Measurements from ENCODE around the gene HNRNPD.
"Not testable (repeated sequence)": the region's sequence is repeated elsewhere in the genome, so short reads cannot be mapped to it uniquely, and the experiment has no call there.

Gene HNRNPD, protein sequence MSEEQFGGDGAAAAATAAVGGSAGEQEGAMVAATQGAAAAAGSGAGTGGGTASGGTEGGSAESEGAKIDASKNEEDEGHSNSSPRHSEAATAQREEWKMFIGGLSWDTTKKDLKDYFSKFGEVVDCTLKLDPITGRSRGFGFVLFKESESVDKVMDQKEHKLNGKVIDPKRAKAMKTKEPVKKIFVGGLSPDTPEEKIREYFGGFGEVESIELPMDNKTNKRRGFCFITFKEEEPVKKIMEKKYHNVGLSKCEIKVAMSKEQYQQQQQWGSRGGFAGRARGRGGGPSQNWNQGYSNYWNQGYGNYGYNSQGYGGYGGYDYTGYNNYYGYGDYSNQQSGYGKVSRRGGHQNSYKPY

DNA sequence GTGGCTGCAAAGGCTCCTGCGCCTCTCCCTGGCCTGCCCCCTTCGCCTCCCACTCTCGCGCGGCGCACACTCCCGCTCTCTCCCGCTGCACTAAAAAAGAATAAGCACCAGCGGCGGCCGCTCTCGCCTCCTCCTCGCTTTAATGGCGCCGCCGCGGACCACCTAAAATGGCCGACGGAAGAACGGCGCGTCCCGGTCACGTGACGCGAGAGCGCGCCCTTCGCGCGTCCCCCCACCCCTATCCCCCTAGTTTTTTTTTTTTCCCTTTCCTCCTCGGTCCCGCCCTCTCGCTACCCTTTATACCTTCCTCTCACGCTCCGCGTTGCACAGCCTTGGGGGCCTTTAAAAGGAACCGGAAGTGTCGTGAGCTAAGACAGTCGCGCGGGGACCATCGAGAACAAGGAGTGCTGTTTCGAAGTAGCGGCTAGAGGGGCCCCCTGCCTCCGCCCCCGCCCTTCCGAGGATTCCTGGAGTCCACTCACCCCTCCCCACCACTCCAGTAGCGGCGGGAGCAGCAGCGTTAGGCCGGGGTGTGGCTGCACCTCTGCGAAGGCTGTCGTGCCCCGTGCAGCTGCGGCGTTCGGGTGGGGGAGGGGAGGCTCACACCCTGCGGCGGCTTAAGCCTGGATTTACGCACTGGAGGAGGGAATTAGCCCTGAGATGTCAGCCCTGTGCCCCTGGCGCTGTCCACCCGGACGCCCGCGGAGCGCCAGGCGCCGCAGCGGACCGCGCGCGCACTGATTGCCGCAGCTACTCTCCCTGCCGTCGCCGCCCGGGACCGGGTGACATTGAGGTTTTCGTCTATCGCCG, at the start of gene HNRNPD:
HNRNPD (minus strand) TSS at position 176 of the 810 bp plus-strand sequence. CDS start 313 bp downstream, outside the sequence.
- peak; percentile 80 to 99 (median 96) for DNase-seq

DNA sequence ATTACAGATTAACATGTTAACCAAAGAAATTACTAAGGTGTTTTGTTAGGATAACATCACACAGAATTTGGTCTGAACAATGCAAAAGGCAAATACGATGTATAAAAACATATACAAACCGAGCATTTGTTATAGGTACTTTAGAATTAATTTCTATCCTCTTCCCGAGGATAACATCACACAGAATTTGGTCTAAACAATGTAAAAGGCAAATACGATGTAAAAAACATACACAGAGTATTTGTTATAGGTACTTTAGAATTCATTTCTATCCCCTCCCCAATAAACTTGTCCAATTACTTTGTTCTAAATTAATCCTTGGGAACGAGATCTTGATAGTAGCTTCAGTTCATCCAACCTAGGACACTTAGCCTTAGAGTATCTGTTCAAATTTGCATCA, 48.8 kb upstream of the HNRNPD start:
- DNase-seq, result no peak

DNA sequence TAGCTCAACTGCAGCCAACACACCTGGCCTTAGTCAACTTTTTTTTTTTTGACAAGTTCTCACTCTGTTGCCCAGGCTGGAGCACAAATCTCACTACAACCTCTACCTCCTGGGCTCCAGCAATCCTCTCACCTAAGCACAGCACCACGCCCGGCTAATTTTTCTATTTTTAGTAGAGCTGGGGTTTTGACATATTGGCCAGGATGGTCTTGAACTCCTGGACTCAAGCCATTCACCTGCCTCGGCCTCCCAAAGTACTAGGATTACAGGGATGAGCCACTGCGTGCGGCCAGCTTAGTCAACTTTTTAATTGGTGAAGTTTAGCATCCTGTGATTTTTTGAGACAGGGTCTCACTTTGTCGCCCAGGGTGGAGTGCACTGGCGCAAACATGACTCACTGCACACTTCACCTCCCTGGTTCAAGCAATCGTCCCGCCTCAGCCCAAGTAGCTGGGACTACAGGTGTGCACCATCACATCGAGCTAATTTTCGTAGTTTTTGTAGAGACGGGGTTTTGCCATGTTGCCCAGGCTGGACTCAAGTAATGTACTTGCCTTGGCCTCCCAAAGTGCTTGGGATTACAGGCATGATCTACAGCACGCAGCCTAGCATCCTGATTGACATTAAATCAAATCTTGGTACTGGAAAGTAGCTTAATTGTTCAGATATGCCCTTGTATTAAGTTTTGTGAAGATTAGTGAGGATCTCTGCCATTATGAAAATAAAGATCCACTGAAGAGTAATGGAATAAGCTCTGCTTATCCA, 48.2 kb upstream of the HNRNPD start:
- no peak for DNase-seq

DNA sequence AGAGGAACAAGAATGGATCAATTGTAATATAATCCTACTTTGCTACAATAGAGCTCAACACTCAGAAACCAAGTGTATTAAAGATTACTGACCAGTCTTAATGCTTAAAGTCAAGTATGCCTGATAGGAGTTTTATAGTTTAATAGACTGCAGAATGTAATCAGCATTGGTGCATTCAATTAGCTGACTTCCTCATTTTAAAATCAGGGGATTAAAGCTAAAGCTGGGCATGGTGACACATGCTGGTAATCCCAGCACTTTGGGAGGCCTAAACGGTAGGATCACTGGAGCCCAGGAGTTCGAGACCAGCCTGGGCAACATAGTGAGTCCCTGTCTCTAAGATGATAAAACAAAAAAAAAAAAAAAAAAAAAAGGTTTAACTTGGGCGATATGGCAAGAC, 45.7 kb upstream of the HNRNPD start:
- no peak for DNase-seq

DNA sequence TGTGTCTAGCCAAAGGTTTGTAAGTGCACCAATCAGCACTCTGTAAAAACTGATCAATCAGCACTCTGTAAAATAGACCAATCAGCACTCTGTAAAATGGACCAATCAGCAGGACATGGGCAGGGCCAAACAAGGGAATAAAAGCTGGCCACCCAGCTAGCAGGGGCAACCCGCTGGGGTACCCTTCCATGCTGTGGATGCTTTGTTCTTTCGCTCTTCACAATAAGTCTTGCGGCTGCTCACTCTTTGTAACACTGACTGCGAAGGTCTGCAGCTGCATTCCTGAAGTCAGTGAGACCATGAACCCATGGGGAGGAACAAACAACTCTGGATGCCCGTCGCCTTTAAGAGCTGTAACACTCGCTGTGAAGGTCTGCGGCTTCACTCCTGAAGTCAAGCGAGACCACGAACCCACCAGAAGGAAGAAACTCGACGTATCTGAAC, 42.2 kb upstream of the HNRNPD start:
- no peak for DNase-seq

DNA sequence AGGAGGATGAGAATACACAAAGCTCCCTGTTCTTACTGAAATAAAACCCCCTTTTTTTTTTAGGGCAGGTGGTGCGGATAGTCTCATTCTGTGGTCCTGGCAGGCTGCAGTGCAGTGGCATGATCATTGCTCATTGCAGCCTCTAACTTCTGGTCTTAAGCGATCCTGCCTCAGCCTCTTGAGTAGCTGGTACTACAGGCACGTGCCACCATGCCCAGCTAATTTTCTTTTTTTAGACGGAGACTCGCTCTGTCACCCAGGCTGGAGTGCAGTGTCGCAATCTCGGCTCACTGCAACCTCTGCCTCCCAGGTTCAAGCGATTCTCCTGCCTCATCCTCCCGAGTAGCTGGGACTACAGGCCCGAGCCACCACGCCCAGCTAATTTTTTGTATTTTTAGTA, 41.3 kb upstream of the HNRNPD start:
- DNase-seq, result not testable (repeated sequence)

DNA sequence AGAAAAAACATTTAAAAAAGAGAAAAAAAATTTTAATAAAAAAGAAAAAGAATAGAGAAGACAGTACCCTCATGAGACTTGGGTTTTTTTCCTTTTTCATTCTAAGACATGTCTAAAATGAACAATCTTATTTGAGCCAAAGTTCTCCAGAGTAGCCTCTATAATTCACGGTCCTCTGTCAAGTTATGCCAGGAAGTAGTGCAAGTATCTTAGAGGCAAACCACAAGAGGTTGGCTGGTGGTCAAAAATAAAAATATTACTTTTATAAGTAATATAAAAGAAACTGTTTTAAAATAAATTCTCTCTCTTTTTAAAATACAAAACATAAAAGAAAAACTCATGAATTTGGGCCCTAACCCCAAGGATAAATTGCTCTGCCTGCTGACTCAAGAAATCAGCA, 29.9 kb upstream of the HNRNPD start:
- no peak for DNase-seq

DNA sequence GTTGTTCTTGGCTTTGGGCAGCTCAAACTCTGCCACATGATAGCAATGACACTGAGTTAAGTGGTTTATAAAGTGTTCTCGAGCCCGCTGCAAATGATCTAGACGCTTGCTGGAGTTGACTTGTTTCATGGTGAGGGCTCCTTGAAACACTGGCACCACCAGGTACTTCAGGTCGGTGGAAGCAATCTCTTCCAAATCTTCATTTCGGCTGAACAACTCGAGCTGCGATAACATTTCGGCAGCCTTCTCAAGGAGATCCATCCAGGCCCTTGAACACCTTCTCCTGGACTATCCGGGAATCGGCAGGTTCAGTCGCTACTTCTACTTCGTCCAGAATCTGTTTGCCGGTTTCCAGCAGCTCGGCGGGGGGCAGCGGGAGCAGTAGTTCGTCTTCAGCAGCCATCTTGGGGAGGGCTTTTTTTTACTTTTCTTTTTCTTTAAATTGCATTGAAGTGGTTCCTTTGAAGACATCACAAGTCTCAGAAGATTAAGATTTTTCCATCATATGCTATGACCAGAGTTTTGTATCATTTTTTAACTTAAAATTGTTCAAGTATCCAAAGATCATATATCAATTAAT, 28.5 kb upstream of the HNRNPD start:
- DNase-seq, result no peak

DNA sequence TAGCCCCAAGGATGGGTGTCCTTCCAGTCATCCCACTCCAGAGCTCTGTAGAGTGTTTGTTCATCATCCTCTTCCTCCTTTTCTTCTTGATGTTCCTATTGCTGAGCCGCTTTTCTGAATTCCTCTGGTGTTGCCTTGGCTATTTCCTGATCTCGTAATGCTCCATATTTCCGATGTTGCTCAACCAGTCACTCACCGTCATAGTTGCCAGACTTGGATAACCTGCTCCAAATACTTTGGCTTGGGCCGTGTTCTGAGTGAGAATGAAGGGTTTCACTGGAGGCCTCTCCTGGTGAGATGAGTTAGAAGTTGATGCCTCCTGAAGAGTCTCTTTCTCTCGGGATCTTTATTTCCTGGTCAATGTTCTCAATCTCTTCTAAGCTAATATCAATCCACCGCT, 27.8 kb upstream of the HNRNPD start:
- no peak for DNase-seq

DNA sequence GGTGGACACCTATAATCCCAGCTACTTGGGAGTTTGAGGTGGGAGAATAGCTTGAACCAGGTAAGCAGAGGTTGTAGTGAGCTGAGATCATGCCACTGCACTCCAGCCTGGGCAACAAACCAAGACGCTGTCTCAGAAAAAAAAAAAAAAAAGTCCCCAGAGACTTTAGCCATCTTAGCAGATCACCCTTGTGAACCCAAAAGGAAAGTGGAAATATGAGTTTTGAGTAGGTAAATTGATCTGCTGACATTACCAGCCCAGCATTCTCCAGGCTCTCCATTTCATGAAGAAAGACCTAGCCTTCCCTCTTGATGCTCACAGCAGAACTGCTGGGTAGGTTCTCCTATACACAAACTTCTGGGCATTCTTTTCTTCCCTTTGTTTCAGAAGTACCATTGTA, 24.5 kb upstream of the HNRNPD start:
- no peak for DNase-seq

DNA sequence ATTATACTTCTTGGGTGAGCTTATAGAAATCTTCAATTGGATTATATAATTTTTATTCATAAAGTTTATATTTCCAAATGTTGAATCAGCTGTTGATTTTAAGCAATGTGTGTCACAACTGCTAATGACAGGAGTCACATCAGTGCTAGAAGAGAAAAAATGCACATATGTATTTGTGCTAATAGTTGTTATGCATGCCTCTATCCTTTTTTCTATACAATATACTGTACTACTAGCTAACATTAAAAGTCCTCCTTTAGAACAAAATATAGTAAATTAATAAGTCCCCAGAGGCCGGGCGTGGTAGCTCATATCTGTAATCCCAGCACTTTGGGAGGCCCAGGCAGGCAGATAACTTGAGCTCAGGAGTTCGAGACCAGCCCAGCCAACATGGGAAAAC, 23.7 kb upstream of the HNRNPD start:
- DNase-seq, result no peak

DNA sequence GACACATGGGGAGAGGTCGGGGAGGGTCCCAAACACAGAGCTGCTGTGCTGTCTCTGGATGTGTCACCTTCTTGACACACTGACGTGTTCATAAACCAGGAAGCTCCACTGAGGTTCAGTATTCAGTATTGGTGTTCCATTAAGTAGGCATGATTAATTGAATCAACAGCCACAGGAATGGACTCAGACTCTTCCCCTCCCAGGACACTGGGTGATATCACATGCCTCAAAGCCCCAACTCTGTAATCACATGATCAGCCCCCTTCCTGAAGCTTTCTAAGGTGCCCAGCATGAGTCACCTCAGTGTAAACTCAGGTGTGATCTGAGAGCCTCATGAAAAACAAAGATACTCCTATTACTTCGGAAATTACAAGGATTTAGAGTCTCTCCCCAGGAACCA, 21.1 kb upstream of the HNRNPD start:
- no peak for DNase-seq

DNA sequence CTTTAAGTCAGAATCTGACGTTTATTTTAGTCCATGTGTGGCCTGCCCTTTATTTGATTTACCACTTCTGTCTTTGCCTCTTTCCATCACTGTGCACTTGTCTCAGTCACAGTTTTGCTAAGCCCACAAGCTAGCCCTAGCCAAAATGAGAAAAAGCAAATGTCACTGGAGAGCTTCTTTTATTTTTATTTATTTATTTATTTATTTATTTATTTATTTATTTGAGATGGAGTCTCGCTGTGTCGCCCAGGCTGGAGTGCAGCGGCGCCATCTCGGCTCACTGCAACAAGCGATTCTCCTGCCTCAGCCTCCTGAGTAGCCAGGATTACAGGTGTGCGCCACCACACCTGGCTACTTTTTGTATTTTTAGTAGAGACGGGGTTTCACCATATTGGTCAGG, 16.3 kb upstream of the HNRNPD start:
- DNase-seq, result not testable (repeated sequence)

DNA sequence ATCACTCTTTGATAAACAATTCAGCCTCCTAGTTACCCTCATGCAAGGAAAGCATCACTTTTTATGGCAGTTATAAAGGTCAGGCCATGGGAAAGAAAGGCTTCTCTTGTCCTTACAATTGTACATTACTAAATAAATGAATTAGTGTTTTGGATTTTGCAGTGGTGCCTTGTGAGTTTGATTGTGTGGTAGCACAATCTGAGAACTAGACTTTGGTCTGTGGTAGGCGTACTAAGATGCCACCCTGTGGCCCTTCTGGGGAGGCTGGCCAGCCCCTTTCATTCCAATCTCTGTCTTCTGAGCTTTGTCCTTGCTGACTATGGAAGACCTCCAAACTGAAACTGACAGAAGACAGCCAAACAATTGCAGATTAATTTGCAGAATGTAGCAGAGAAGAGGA, 14.6 kb upstream of the HNRNPD start:
- DNase-seq, result peak in 1 of 58 donors; percentile 4

DNA sequence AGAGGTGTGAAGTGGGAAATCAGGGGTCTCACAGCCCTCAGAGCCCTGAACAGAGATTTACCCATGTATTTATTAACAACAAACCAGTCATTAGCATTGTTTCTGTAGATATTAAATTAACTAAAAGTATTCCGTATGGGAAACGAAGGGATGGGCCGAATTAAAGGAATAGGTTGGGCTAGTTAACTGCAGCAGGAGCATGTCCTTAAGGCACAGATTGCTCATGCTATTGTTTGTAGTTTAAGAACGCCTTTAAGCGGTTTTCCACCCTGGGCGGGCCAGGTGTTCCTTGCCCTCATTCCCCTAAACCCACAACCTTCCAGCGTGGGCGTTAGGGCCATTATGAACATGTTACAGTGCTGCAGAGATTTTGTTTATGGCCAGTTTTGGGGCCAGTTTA, 12.5 kb upstream of the HNRNPD start:
- not testable (repeated sequence) for DNase-seq

DNA sequence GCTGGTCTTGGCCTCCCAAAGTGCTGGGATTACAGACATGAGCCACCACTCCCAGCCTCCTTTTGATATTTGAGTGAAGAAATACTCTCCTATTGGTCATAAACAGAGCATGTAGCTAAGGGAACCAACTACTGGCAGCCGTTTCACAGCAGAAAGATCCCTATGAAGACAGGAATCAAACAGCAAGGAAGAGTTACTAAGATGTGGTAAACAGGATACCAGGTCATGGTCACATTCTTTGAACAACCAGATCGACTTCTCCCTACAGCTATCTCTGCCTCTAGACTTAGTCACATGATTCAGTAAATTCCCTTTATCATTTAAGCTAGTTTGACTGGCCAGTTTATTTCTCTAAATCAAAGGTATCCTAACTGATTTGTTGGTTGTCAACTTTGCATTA, 9.0 kb upstream of the HNRNPD start:
- no peak for DNase-seq

DNA sequence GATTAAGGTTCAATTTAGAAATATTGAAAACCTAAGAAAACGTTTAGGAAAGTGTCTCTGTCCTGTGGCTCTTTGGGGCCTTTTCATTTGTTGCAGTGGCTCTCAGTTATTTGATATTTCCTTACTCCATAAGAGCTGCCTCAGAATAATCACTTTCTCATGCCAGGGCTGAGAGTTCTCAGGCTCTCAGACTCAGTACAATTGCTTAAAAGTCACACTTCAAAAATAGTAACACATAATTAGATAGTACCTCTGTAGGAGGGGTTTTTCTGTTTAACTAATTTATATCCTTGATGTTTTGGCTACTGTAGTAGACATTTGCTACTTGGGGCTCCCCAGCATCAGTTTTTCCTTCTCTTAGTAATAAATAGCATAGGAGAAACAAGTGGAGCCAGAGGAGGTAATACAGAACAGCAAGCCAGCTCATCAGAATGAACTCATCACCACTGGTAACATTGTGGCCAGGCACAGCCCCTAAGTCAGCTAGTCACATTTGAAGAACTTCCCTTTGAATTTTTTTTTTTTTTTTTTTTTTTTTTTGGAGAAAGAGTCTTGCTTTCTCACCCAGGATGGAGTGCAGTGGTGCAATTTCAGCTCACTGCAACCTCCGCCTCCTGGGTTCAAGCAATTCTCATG, 8.0 kb upstream of the HNRNPD start:
- DNase-seq, result no peak

DNA sequence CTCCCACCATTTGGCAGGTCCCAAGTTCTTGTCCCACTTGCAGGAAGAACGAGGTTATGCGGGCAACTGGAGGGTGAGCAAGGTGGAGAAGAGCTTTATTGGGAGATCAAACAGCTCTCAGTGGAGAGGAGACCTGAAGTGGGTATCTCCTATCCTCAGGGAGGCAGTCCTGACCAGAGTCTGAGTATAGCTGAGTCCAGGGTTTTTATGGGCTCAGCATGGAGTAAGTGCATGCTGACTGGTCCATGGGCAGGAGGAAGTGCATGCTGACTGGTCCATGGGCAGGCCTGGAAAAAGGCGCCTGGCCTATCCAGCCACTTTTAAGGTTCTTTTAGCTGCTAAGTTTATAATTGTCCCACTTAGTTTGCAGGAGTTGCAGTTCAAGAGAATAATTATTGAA, 7.4 kb upstream of the HNRNPD start:
- DNase-seq, result no peak

DNA sequence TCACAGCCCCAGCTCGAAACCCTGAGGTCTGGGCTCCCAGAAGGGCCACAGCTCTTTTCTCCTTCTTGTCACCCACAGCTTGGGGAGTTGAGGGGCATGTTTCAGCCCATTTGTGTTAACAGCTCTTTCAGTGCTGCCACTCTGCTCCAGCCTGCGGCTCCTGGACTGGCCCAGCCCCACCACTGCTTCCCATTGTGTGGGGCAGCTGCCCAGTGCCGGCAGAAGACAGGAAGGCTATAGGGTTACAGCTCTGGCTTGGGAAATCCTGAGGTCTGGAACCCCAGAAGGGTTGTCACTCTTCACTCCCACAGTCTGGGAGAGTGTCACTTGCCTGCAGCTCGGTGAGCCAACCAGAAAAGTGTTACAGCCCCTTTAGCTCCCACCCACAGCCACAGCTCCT, 7.0 kb upstream of the HNRNPD start:
- DNase-seq, result no peak

DNA sequence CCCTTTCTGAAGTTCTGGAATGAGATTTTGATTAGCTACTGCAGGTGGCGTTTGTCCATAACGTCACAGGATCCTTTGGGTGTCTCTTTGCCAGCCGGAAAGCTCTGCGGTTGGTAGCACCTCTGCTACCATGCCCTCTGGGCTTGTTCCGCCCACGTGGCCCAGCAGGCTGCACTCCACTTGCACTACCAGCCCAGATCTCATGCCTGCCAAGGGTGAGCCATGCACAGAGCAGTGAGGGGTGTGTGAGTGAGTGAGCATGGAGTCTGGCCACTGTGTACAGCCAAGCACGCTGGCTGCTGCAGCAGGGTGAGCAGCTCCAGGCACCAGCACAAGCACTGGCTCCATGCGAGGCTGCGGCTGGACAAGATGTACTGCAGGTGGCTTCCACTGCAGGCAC, 6.6 kb upstream of the HNRNPD start:
- DNase-seq, result peak in 31 of 58 donors; percentile 3 to 46 (median 11)

DNA sequence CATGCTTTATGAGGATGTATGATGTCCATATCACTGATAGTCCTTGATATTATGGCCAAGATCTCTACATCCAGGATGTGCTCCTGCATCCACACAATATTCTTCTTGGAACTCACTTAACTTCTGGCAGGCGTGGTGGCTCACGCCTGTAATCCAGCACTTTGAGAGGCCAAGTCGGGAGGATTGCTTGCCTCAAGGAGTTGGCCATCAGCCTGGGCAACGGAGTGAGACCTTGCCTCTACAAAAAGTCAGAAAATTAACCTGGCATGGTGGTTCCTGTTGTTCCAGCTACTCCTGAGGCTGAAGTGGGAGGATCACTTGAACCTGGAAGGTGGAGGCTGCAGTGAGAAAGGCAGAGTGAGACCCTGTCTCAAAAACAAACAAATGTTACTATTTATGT, 2.3 kb upstream of the HNRNPD start:
- DNase-seq, result no peak
